Loucy (cell line): ENCODE data around the gene CACNA1D.
A peak's percentile ranks its signal among the peaks of the same experiment; 100 is the strongest.

ENCODE experiments used
- H2AFZ ChIP-seq: fragments of 200-600 bp; sonication (generic); 2 replicates; pipeline ENCODE4 v1.6.0; 2016; ENCODE audit warnings: antibody characterized with exemption, mild to moderate bottlenecking, low read length, moderate library complexity
- H3F3A ChIP-seq: fragments of 200-600 bp; 2 replicates; pipeline ENCODE4 v1.6.0; 2016; ENCODE audit warnings: antibody characterized with exemption, low read depth, mild to moderate bottlenecking
- H3K27me3 ChIP-seq: fragments of 200-600 bp; sonication (generic); 2 replicates; pipeline ENCODE4 v1.6.1; 2014; ENCODE audit warnings: low read length, mild to moderate bottlenecking; ENCODE audit not compliant: insufficient read depth, poor library complexity, severe bottlenecking
- H3K36me3 ChIP-seq: fragments of 200-600 bp; sonication (generic); 2 replicates; pipeline ENCODE4 v1.6.1; 2016; ENCODE audit warnings: low read length; ENCODE audit not compliant: insufficient read depth
- H3K4me1 ChIP-seq: fragments of 200-600 bp; sonication (generic); 2 replicates; pipeline ENCODE4 v1.5.1; 2014; ENCODE audit warnings: low read length, mild to moderate bottlenecking; ENCODE audit not compliant: insufficient read depth, poor library complexity, severe bottlenecking
- H3K4me2 ChIP-seq: fragments of 200-600 bp; sonication (generic); 2 replicates; pipeline ENCODE4 v1.6.0; 2014; ENCODE audit warnings: antibody characterized with exemption, low read length, low read depth, mild to moderate bottlenecking; ENCODE audit not compliant: poor library complexity, severe bottlenecking
- H3K4me3 ChIP-seq: fragments of 200-600 bp; sonication (generic); 2 replicates; pipeline ENCODE4 v1.5.1; 2014; ENCODE audit warnings: low read length, mild to moderate bottlenecking, mixed read lengths; ENCODE audit not compliant: poor library complexity, severe bottlenecking
- H3K79me2 ChIP-seq: fragments of 200-600 bp; sonication (generic); 2 replicates; pipeline ENCODE4 v1.6.1; 2014; ENCODE audit warnings: low read length; ENCODE audit not compliant: insufficient read depth
- H3K9ac ChIP-seq: fragments of 200-600 bp; sonication (generic); 2 replicates; pipeline ENCODE4 v1.6.0; 2014; ENCODE audit warnings: mild to moderate bottlenecking, low read depth, low read length, moderate library complexity; ENCODE audit not compliant: poor library complexity, severe bottlenecking
- H3K9me2 ChIP-seq: fragments of 200-600 bp; sonication (generic); replicated peaks from 2 replicates; pipeline ENCODE4 v1.6.1; 2016; ENCODE audit warnings: low read depth, low read length, mixed read lengths
- H3K9me3 ChIP-seq: fragments of 200-600 bp; sonication (generic); 2 replicates; pipeline ENCODE4 v1.6.1; 2014; ENCODE audit warnings: mild to moderate bottlenecking, antibody characterized with exemption, low read length, low read depth; ENCODE audit not compliant: insufficient read depth
- H4K20me1 ChIP-seq: fragments of 200-600 bp; sonication (generic); 2 replicates; pipeline ENCODE4 v1.6.0; 2014; ENCODE audit warnings: antibody characterized with exemption, low read length, mild to moderate bottlenecking; ENCODE audit not compliant: insufficient read depth, poor library complexity, severe bottlenecking
- CTCF ChIP-seq: fragments of 200-600 bp; sonication (generic); conservative IDR thresholded peaks from 2 replicates; pipeline ENCODE4 v1.5.1; 2014; ENCODE audit warnings: mild to moderate bottlenecking, antibody characterized with exemption, low read length
- EZH2phosphoT487 ChIP-seq: fragments of 200-600 bp; IDR thresholded peaks from 2 replicates; pipeline ENCODE4 v1.6.1; 2018; ENCODE audit warnings: antibody characterized with exemption, mild to moderate bottlenecking, moderate library complexity, borderline replicate concordance

CACNA1D gene

GRCh38 chr3:53731934-53732624 is 237.7 kb downstream of the CACNA1D start:
- no peaks in the 10 kb centered on the region for H3K79me2 ChIP-seq
- H3K9me3 ChIP-seq = no peaks in the 10 kb centered on the region
- no peaks in the 10 kb centered on the region for H3K36me3 ChIP-seq
- no peaks in the 10 kb centered on the region for H3K9me2 ChIP-seq
- TF ChIP-seq EZH2phosphoT487 = no peak
- no peak overlapping the region for H3K4me3 ChIP-seq
- no peak overlapping the region for H2AFZ ChIP-seq
- H3F3A ChIP-seq = no peaks in the 10 kb centered on the region
- H3K9ac ChIP-seq = no peak overlapping the region
- H3K27me3 ChIP-seq = no peaks in the 10 kb centered on the region
- no peaks in the 10 kb centered on the region for H3K4me1 ChIP-seq
- no peak overlapping the region for H3K4me2 ChIP-seq
- H4K20me1 ChIP-seq = no peaks in the 10 kb centered on the region

GRCh38 chr3:53733446-53733845 is 239.0 kb downstream of the CACNA1D start:
- H3K9me2 ChIP-seq = no peaks in the 10 kb centered on the region
- H4K20me1 ChIP-seq = no peaks in the 10 kb centered on the region
- H3K4me3 ChIP-seq = no peak overlapping the region

GRCh38 chr3:53739966-53740365 is 245.6 kb downstream of the CACNA1D start:
- peak overlapping the region; percentile 50; the same call in 1 of the 2 replicates for H2AFZ ChIP-seq

More at GRCh38 chr3:53733446-53733845, 239.0 kb downstream of the CACNA1D start:
- Histone ChIP-seq H3F3A (no peaks in the 10 kb centered on the region), H3K36me3 (no peaks in the 10 kb centered on the region), H3K4me2 (no peak overlapping the region), H3K27me3 (no peaks in the 10 kb centered on the region), H3K79me2 (no peaks in the 10 kb centered on the region), H3K9me3 (no peaks in the 10 kb centered on the region), H3K4me1 (no peaks in the 10 kb centered on the region), H2AFZ (no peak overlapping the region), H3K9ac (no peak overlapping the region)
- TF ChIP-seq EZH2phosphoT487 = no peak

GRCh38 chr3:53740956-53741355 is 246.5 kb downstream of the CACNA1D start:
- TF ChIP-seq CTCF (no peak), EZH2phosphoT487 (no peak)
- H3K4me2 ChIP-seq = peak overlapping the region; percentile 40
- H3K4me1 ChIP-seq = peaks cover 9% of the 10 kb centered on the region
- no peaks in the 10 kb centered on the region for H3F3A ChIP-seq
- no peaks in the 10 kb centered on the region for H4K20me1 ChIP-seq
- H3K9me2 ChIP-seq = no peaks in the 10 kb centered on the region
- no peaks in the 10 kb centered on the region for H3K79me2 ChIP-seq
- H3K9me3 ChIP-seq = no peaks in the 10 kb centered on the region
- no peaks in the 10 kb centered on the region for H3K36me3 ChIP-seq
- no peak overlapping the region for H3K9ac ChIP-seq
- no peaks in the 10 kb centered on the region for H3K27me3 ChIP-seq
- H2AFZ ChIP-seq = peak overlapping the region; percentile 50; the same call in 1 of the 2 replicates
- H3K4me3 ChIP-seq = peak overlapping the region; percentile 7

More at GRCh38 chr3:53739966-53740365, 245.6 kb downstream of the CACNA1D start:
- H3K79me2 ChIP-seq = no peaks in the 10 kb centered on the region
- TF ChIP-seq CTCF = no peak
- no peak for TF ChIP-seq EZH2phosphoT487
- H3K4me1 ChIP-seq = peaks cover 9% of the 10 kb centered on the region
- no peaks in the 10 kb centered on the region for H3K27me3 ChIP-seq
- H3K36me3 ChIP-seq = no peaks in the 10 kb centered on the region
- no peaks in the 10 kb centered on the region for H4K20me1 ChIP-seq
- H3K4me2 ChIP-seq = peak overlapping the region; percentile 40
- H3F3A ChIP-seq = no peaks in the 10 kb centered on the region
- H3K9me2 ChIP-seq = no peaks in the 10 kb centered on the region
- no peaks in the 10 kb centered on the region for H3K9me3 ChIP-seq
- H3K4me3 ChIP-seq = no peak overlapping the region
- H3K9ac ChIP-seq = no peak overlapping the region
